Right atrium auricular region (tissue), 2 donors: ENCODE results near the gene CCDC33. TPM values are rescaled to one million over a fixed set of nuclear protein-coding genes. Genes with fewer than 3 reads are reported as not detected.

Source experiments
- DNase-seq: peaks from one replicate; pipeline ENCODE4 v3.0.0-alpha.2; 2019; ENCODE audit warnings: low spot score
- H3K27ac ChIP-seq, 2 donors: fragments of 200-600 bp; sonication (generic); 1 replicate in 1 of 2; 2 replicates in 1 of 2; pipeline ENCODE4 v1.5.1; 2016 to 2019
- H3K27me3 ChIP-seq, 2 donors: fragments of 200-600 bp; sonication (generic); one replicate each; pipeline versions ENCODE4 v1.5.1 to v1.6.0; 2017 to 2019
- H3K36me3 ChIP-seq: fragments of 200-600 bp; sonication (generic); one replicate; pipeline ENCODE4 v1.5.1; 2016
- H3K4me1 ChIP-seq, 2 donors: fragments of 200-600 bp; sonication (generic); one replicate each; pipeline versions ENCODE4 v1.5.1 to v1.6.0; 2017 to 2019
- H3K4me3 ChIP-seq, 2 donors: fragments of 200-600 bp; sonication (generic); 1 replicate in 1 of 2; 2 replicates in 1 of 2; pipeline ENCODE4 v1.5.1; 2017 to 2019; ENCODE audit warnings: mild to moderate bottlenecking in 1 of 2, moderate library complexity in 1 of 2
- H3K9me3 ChIP-seq, 2 donors: fragments of 200-600 bp; sonication (generic); one replicate each; pipeline ENCODE4 v1.5.1; 2019
- CTCF ChIP-seq, 2 donors: fragments of 200-600 bp; sonication (generic); IDR thresholded peaks; one replicate each; pipeline ENCODE4 v1.5.1; 2019; ENCODE audit warnings: antibody characterized with exemption in 2 of 2
- total RNA-seq, 2 donors: library from RNA; depleted of rRNA; stranded (reverse); fragments of >200 nt; gene quantifications; one replicate each; pipeline ENCODE4 v1.1.0, GENCODE V29; 2016

Gene CCDC33
- total RNA-seq, 2 donors from 2014 or later: not detected

- Histone ChIP-seq H3K27me3 (no peaks in the 10 kb centered on the region), H3K4me1 (no peaks in the 10 kb centered on the region), H3K4me3 (no peak overlapping the region), H3K36me3 (no peaks in the 10 kb centered on the region), H3K27ac (no peak overlapping the region), H3K9me3 (no peaks in the 10 kb centered on the region)
- TF ChIP-seq CTCF (IDR thresholded peaks at IDR 0.05): no peak
- DNase-seq: no peak
Observed at GRCh38 chr15:74259292-74259648, 23.1 kb downstream of the CCDC33 start.

- Histone ChIP-seq H3K27me3 (no peaks in the 10 kb centered on the region), H3K27ac (no peak overlapping the region), H3K9me3 (no peaks in the 10 kb centered on the region), H3K36me3 (no peaks in the 10 kb centered on the region), H3K4me1 (no peaks in the 10 kb centered on the region), H3K4me3 (no peak overlapping the region)
- DNase-seq: no peak
- no peak for TF ChIP-seq CTCF (IDR thresholded peaks at IDR 0.05)
Observed at GRCh38 chr15:74259821-74260607, 23.9 kb downstream of the CCDC33 start.

- no peak for TF ChIP-seq CTCF (IDR thresholded peaks at IDR 0.05)
- H3K9me3 ChIP-seq: no peaks in the 10 kb centered on the region
- no peak for DNase-seq
Observed at GRCh38 chr15:74261041-74261440, 24.9 kb downstream of the CCDC33 start.

GRCh38 chr15:74261685-74262084 lies 25.6 kb downstream of the CCDC33 start:
- H3K27me3 ChIP-seq: no peaks in the 10 kb centered on the region
- H3K36me3 ChIP-seq: no peaks in the 10 kb centered on the region
- DNase-seq: no peak
- no peak overlapping the region for H3K27ac ChIP-seq
- H3K4me1 ChIP-seq: no peaks in the 10 kb centered on the region
- no peak overlapping the region for H3K4me3 ChIP-seq
- TF ChIP-seq CTCF (IDR thresholded peaks at IDR 0.05): no peak
- no peaks in the 10 kb centered on the region for H3K9me3 ChIP-seq

More at GRCh38 chr15:74261041-74261440, 24.9 kb downstream of the CCDC33 start:
- Histone ChIP-seq H3K4me1 (no peaks in the 10 kb centered on the region), H3K27me3 (no peaks in the 10 kb centered on the region), H3K27ac (no peak overlapping the region), H3K4me3 (no peak overlapping the region), H3K36me3 (no peaks in the 10 kb centered on the region)

- H3K27me3 ChIP-seq: no peaks in the 10 kb centered on the region
- no peak overlapping the region for H3K27ac ChIP-seq
- H3K4me3 ChIP-seq: no peak overlapping the region
- H3K36me3 ChIP-seq: no peaks in the 10 kb centered on the region
- H3K4me1 ChIP-seq: no peaks in the 10 kb centered on the region
- no peak for DNase-seq
- H3K9me3 ChIP-seq: no peaks in the 10 kb centered on the region
- TF ChIP-seq CTCF (IDR thresholded peaks at IDR 0.05): no peak
Observed at GRCh38 chr15:74262151-74262550, 26.0 kb downstream of the CCDC33 start.

GRCh38 chr15:74262625-74263024 lies 26.5 kb downstream of the CCDC33 start:
- no peaks in the 10 kb centered on the region for H3K27me3 ChIP-seq

More at GRCh38 chr15:74262625-74263024, 26.5 kb downstream of the CCDC33 start:
- Histone ChIP-seq H3K4me3 (no peak overlapping the region), H3K27ac (no peak overlapping the region), H3K9me3 (no peaks in the 10 kb centered on the region), H3K4me1 (no peaks in the 10 kb centered on the region), H3K36me3 (no peaks in the 10 kb centered on the region)
- no peak for DNase-seq
- TF ChIP-seq CTCF (IDR thresholded peaks at IDR 0.05): no peak
